NCI-H2171 treated with DMSO at 0.1 percent for 48 hours (cell line): Measurements from ENCODE around the gene SLC26A9.
"Not testable (repeated sequence)": the region's sequence is repeated elsewhere in the genome, so short reads cannot be mapped to it uniquely, and the experiment has no call there.

Source experiments
- DNase-seq: peaks from one replicate; lab custom pipeline; 2025; lab: John Stamatoyannopoulos, UW

SLC26A9 gene

DNA sequence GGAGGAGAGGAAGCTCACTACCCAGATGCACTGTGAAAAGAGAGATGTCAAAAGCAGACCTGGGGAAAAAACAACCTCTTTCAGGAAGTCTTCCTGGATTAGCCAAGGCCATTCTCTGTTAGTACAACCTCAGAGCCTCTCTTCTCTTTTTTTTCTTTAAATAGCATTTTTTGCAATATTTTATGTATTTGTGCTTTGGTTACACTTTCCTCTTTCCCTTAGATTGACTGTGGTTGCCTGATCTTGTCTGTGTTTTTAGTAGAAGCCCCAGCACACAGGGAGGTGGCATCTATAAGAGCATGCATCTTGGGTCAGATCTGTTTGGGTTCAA, 18.8 kb downstream of the SLC26A9 start:
- no peak for DNase-seq

DNA sequence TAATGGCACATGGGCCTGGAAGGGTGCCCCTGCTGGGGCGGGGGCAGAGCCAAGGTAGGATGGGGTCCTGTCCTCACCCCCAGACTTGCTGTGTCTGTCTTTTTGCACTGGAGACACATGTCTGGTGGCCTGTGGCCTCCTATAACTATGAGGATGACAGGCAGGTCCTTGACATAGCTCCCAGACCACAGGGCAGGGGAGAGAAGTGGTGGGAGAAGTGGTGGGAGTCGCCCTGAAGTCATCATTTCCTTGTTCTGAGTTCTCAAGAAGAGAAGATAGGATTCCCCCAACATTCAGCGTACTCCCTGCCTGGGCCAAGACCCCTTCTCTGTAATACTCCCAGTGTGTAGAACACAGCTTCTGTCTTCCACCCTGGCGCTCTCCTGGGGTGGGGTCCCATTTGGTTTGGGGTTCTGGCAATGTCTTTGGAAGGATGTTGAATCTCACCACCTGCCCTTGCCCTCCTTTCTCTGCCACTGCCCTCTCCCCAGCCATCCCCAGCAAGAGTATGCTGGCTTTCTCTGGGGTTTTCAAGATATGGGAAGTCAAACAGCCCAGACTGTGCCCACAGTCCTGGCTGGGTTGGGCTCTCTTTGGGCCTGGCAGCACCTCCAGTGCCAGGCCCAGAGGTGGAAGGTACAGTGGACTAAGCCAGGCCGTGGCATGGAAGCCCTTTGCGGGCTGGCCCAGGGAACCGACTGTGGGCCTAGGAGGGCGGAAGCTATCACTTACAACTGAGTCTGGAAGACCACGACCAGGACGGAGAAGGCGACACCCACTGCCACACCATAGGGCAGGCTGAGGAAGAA, 19.4 kb downstream of the SLC26A9 start:
- no peak for DNase-seq

DNA sequence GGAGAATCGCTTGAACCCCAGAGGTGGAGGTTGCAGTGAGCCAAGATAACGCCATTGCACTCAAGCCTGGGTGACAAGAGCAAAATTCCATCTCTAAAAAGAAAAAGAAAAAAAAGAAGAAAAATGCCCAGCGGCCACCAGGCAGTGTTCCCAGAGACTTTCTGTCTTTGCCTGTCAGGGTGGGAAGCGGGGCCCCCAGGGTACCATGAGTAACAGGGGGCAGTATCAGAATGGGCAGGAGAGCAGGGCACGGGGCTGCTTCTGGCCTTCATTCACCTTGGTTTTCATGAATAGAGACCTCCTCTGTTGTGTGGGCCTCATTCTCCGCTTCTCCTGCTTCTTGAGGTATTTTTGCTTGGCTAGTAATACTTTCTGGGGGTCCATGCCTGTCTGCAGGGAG, 20.4 kb downstream of the SLC26A9 start:
- no peak for DNase-seq

DNA sequence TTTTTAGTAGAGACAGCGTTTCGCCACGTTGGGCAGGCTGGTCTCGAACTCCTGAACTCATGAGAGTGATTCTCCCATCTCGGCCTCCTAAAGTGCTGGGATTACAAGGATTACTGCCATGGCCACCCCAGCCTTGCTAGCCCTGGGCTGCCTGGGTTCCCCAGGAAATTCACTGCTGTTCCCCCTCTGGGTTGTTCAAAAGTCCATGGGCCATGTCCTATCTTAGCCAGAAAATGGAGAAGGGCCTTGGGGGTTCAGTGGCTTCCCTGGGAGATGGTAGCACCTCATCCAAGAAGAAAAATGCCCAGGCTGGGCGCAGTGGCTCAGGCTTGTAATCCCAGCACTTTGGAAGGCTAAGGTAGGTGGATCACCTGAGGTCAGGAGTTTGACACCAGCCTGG, 20.9 kb downstream of the SLC26A9 start:
- no peak for DNase-seq

DNA sequence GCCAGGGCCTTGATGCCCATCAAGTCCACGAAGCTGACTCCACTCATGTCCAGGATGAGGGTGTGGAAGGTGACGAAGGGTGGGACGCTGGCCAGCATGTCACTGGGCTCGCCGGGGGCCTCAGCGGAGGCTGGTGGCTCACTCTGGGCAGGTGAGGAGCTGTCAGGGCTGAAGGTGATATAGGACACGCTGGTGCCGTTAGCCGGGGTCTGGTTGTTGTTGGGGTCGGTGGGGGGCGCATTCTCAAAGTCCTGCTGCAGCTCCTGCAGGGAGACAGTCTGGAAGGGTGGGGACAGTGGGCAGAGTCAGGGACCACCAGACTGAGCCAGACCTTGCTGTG, 21.7 kb downstream of the SLC26A9 start:
- DNase-seq = no peak

DNA sequence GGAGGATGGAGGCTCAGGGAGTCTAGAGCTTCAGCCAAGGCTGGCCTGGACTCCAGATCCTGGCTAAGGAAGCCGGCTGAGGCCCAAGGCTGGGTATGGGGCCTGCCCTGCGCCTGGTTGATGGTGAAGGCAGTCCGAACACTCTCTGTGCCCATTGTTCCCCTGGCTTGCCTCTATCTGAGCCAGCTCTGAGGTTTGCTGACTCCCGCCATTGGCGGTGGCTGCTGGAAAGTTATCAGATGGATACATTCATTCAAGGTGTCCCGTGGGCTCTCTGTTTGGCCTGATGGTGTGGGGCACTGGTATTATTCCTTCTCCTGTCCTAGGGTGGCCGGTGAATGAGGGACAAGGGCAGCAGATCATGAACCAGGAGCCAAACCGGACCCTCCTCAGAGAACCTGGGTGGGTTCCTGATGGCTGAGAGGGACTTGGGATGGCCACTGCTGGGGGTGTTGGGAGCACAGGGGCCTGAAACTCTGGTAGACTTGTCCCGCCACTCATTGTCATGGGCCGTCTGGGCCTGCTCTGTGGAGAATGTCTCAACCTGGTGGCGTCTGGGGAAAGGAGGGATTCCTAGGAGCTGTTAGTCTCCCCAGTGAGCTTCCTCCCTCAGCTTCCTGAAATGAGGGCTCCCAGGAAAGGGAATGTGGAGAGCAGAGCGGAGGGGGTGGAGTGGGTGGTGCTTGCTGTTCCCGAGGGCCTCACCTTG, 22.2 kb downstream of the SLC26A9 start:
- no peak for DNase-seq

DNA sequence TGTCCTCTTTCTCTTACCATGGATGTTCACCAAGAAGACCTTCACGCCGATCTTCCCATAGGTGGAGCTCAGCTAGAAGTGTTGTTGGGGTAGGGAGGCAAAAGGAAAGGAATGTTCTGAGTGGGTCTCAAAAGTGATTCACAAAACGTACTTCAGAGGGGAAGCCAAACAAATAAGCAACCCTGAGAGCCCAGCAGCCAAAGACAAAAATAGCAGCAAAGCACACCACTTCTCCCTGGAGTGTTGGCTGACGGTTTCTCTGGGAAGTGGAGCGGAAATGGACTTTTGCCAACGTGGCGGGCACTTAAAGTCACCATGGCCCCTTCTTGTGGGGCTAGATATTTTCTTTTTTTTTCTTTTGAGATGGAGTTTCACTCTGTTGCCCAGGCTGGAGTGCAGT, 23.1 kb downstream of the SLC26A9 start:
- DNase-seq = peak; percentile 54

DNA sequence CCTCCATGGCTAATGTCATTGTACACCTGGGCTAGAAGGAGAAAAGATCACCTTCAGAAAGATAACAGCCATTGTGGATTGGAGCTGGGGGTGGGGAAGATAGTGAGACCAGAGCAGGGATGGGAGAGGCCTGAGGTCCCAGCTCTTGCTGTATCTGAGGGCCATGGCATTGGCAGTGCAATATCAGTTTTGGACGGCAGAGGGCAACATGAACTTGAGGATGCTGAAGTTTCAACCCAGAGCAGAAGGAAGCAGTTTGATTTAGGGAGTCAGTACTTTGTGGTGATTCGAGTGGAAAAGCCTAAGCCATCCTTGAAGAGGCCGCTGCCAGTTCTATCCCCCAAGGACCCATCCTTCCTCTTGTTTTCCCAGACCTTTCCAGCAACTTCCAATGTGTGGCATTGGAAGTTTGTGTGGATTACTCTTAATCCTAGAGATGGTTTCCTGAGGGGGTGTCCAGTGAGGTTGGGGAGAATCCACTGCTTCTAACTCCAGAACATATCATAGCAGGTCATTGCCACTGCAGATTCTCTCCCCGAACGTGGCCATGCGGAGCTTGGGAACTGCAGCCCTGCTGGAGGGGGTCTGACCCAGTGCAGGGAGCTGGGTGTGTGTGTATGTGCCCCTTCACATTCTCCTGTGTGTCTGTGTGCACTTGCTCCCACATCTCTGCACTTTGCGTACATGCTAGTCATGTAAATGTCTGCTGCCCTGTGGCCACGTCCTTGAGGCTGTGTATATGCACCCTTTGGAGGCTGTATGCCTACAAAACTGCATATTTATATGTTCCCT, 24.1 kb downstream of the SLC26A9 start:
- peak; percentile 88 for DNase-seq

DNA sequence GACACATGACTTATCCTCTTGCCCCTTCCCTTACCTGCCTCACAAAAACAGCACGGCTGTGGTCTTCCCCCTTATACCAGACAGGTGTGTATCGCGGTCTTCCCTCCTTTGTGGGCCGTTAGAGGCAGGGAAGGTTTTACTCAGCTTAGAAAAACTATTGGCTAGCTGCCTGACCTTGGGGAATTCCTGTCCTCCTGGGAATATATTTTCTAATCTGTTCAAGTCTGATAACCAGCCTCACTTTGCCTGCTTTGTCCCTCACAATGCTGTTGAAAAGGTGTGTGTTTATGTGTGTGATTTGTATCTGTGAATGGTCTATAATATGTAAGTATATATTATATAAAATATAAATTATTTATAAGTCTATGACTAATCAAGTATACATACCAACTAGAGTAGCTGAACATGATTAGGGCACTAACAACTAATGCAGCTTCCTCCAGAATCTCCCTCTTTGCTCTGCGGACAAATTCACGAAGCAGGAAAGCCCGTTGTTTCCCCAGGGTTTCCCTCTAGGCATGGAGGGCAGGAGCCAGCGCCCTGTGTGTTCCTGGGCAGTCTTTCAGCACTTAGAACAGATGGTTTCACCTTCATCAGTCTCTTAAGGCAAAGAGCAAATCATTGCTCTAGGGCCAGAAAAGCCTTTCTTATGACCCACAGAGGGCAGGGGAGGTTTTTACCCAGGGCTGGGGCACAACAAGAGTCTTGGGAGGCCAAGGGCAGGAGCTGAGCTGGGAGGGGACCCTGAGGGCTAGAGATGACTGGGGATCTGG, 25.6 kb downstream of the SLC26A9 start:
- no peak for DNase-seq

DNA sequence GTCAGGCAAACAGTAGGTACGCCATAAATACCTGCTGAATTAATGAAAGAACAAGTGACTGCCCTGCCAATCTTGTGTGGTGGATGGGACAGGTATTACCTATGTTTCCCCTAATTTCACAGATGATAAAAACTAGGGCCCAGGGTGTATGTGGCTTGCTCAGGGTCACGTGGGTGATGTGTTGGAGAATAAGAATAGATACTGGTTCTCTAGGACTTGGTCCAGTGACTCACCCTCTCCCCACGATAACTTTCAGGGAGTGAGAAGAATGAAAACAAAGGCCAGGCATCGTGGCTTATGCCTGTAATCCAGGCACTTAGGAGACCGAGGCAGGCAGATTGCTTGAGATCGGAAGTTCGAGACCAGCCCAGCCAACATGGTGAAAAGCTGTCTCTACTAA, 26.7 kb downstream of the SLC26A9 start:
- no peak for DNase-seq

DNA sequence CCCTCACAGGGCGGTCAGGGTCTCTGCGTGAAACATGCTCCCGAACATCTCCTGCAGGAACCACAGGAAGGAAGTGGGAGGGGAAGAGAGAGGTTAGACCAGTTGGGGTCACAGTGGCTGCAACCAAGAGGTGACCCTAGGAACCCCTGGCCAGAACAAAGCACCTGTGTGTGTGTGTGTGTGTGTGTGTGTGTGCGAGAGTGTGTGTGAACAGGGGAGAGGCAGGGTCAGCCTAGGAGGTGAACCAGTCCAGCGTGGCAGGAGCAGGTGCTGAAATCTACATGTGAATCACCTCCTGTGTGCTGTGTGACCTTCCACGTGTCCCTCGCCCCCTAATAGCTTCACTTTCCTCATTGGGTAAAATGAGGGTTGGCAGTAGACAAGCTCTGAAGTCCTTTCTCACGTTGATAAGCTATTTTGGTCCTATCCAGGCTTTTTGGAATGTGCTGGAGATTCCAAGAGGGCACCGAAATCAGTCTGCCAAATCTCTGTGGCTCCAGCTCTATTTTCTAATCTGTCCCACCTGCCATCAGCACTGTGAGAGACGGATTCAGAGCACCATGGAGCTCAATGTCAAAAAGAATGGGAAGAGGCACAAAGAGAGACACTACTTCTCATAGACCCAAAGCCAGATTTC, 27.8 kb downstream of the SLC26A9 start:
- no peak for DNase-seq

DNA sequence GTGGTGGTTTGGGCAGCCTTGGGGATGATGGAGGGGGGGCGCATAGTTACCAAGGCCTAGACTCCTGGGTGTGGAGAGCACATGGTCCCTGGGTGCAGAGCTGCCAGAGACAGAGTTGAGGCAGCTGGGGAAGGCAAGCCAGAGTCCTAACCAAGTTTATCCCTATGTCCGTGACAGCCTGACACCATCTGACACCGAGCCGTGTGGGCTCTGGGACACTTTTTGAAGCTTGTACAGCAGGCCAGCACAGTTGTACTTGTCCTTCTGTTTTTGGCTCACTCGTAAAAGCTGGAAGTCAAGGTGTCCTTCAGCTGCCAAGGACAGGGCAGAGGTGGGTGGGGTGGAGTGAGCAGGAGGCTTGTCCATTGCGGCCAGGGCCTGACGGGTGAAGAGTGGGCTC, 28.5 kb downstream of the SLC26A9 start:
- no peak for DNase-seq

DNA sequence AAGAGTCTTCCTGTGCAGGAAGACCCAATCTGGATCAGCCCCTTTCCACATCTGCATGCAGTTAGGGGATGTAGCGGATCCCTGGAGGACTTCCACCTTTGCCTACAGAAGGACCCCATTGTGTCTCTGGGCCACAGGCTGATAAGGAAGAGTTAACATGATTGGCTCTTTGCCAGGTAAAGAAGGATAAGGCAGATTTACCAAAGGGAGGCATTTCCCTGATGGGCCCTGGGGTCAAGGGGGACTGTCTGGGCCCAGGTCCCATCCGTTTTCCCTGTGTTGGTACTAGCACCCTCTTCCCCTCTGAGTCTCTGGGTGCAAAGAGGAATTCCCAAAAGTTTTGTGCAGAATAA, 29.1 kb downstream of the SLC26A9 start:
- DNase-seq = no peak

DNA sequence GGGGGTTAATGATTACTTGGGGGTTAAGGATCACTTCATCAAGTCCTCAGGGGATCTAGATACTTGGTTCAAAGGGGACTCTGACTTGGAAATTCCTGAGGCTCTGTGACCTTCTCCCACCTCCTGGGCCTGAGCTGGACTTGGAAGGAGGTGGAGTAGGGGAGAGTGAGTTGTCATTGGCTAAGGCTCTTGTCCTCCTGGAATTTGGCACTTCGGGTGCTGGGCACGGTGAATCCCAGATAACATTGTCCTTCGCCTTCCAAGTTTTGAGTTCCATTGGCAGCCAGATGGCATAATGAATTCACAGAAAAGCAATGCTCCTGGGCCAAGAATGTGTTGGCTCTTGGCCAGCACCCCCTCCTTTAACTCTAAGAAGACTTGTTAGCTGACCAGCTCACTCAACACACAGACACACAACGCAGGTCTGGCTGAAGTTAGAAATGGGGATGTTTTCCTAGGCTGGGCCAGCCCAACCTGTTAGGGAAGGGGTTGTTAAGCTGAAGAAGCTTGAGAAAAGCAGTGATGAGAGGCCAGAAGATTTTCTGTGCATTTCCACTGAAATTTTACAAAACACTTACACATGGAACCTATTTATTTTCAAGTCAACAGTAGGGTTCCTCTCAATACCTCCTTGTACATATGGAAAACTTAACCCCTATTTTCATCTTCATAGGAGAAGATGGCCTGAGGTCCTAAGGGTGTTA, 29.7 kb downstream of the SLC26A9 start:
- peak; percentile 18 for DNase-seq

DNA sequence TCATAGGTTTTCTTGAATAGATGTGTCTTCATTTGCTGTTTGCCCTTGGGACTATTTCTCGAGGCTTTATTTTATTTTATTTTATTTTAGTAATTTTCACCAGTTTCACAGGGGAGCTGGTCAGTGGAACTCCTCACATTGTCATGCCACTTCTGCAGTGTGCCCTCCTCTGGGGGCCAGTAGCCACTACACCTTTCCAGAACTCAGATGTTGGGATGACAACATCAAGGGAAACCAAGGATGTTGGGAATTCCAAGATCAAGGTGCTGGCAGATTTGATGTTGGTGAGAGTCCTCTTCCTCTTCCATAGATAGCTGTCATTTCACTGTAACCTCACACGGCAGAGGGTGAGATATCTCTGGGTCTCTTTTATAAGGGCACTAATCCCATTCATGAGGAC, 35.5 kb downstream of the SLC26A9 start:
- DNase-seq = no peak

DNA sequence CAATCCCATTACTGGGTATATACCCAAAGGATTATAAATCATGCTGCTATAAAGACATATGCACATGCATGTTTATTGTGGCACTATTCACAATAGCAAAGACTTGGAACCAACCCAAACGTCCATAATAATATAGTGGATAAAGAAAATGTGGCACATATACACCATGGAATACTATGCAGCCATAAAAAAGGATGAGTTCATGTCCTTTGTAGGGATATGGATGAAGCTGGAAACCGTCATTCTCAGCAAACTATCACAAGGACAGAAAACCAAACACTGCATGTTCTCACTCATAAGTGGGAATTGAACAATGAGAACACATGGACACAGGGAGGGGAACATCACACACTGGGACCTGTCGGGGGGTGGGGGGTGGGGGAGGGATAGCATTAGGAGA, 38.2 kb downstream of the SLC26A9 start:
- DNase-seq = not testable (repeated sequence)

DNA sequence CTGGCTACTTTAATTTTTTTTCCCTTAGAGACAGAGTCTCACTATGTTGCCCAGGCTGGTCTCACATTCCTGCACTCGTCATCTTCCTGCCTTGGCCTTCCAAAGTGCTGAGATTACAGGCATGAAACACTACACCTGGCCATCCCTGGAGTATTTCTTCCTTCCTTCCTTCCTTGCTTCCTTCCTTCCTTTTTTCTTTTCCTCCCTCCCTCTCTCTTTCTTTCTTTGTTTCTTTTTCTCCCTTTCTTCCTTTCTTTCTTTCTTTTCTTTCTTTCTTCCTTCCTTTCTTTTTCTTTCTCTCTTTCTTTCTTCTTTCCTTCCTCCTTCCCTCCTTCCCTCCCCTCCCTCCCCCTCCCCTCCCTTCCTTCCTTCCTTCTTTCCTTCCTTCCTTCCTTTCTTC, 46.9 kb downstream of the SLC26A9 start:
- no peak for DNase-seq

DNA sequence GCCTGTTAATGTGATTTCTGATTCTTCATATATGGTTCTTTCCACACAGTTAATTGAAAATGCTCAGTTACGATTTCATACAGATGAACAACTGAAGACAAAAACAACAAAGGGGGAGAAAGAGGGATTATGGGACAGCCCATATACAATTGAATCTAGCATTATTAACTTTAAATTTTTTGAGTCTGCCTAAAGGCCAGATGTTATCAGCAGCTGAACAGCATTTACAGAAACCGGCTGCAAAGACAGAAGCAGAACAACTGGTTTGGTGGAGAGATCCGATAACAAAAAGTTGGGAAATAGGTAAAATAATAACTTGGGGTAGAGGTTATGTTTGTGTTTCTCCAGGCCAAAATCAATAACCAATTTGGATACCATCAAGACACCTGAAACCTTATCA, 49.1 kb downstream of the SLC26A9 start:
- not testable (repeated sequence) for DNase-seq

DNA sequence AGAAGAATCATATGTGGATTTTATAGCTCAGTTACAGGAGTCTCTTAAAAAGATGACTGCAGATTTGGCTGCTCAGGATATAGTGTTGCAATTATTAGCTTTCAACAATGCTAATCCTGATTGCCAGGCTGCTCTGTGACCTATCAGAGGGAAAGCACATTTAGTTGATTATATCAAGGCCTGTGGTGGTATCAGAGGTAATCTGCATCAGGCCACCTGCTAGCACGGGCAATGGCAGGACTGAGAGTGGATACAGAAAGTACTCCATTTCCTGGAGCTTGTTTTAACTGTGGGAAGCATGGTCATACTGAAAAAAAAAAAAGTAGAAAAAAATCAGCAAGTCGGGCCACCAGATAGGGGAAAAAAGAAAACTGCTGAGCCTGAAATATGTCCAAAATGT, 51.1 kb downstream of the SLC26A9 start:
- DNase-seq = not testable (repeated sequence)

DNA sequence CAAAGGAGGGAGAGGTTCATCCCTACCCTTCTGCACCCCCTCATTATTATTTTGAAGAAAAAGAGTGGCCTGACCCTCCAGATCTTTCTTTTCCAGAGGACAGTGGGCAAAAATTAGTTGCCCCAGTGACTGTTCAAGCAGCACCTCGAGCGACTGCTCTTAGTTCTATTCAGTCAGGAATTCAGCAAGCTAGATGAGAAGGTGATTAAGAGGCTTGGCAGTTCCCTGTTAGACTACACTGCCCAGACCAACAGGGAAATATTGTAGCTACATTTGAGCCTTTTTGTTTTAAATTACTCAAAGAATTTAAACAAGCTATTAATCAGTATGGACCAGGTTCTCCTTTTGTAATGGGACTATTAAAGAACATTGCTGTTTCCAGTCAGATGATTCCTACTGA, 51.8 kb downstream of the SLC26A9 start:
- not testable (repeated sequence) for DNase-seq

DNA sequence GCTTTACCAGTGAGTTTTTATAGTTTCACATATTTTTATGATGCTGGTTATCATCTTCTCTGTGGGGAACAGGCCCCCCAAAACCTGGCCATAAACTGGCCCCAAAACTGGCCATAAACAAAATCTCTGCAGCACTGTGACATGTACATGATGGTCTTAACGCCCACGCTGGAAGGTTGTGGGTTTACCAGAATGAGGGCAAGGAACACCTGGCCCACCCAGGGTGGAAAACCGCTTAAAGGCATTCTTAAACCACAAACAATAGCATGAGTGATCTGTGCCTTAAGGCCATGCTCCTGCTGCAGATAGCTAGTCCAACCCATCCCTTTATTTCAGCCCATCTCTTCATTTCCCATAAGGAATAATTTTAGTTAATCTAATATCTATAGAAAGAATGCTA, 52.6 kb downstream of the SLC26A9 start:
- not testable (repeated sequence) for DNase-seq
